ENCODE measurements around the gene ITPKA. TPM values are rescaled to one million over a fixed set of nuclear protein-coding genes. Genes with fewer than 3 reads are reported as not detected.

The ITPKA gene
- 2.6 TPM for total RNA-seq

GRCh38 chr15:41493205-41493901, at the start of gene ITPKA:
Gene ITPKA, plus strand, starts transcription at chr15:41493874. Its CDS starts 54 bp downstream, at chr15:41493928.

GRCh38 chr15:41513506-41514227, 20.0 kb downstream of the ITPKA start, which contains the start of gene LTK:
Gene LTK, minus strand, starts transcription at chr15:41513827. Its CDS starts 118 bp downstream, at chr15:41513709.

Other genes starting within 250 kb of the ITPKA start
- 4.6 TPM for gene OIP5, start 161.3 kb upstream of the ITPKA start, total RNA-seq
- gene NUSAP1, start 161.0 kb upstream of the ITPKA start, total RNA-seq: 50.4 TPM
- 25.2 TPM for gene NDUFAF1, start 91.4 kb upstream of the ITPKA start, total RNA-seq
- gene RTF1, start 76.8 kb upstream of the ITPKA start, total RNA-seq: 67.2 TPM
- gene LTK, start 20.0 kb downstream of the ITPKA start, total RNA-seq: 2.3 TPM
- 42.8 TPM for gene RPAP1, start 50.4 kb downstream of the ITPKA start, total RNA-seq
- 11.6 TPM for gene TYRO3, start 65.3 kb downstream of the ITPKA start, total RNA-seq
- 147 TPM for gene MGA, start 166.5 kb downstream of the ITPKA start, total RNA-seq